Rectal smooth muscle tissue (tissue), 1 donor: ENCODE measurements around the gene CELF4.

ENCODE experiments used
- H3K27ac ChIP-seq: one replicate; pipeline ENCODE4 v1.7.0; 2013; ENCODE audit warnings: low read depth, low read length, inconsistent platforms
- H3K27me3 ChIP-seq: one replicate; pipeline ENCODE4 v1.7.0; 2013; ENCODE audit warnings: low read length; ENCODE audit not compliant: control insufficient read depth, insufficient read depth
- H3K36me3 ChIP-seq: one replicate; pipeline ENCODE4 v1.7.0; 2013; ENCODE audit warnings: low read length; ENCODE audit not compliant: control insufficient read depth, insufficient read depth
- H3K4me1 ChIP-seq: one replicate; pipeline ENCODE4 v1.7.0; 2013; ENCODE audit warnings: low read length; ENCODE audit not compliant: control insufficient read depth, insufficient read depth
- H3K4me3 ChIP-seq: one replicate; pipeline ENCODE4 v1.7.0; 2013; ENCODE audit warnings: low read length
- H3K9ac ChIP-seq: one replicate; pipeline ENCODE4 v1.7.0; 2013; ENCODE audit warnings: low read length

CELF4 gene

DNA sequence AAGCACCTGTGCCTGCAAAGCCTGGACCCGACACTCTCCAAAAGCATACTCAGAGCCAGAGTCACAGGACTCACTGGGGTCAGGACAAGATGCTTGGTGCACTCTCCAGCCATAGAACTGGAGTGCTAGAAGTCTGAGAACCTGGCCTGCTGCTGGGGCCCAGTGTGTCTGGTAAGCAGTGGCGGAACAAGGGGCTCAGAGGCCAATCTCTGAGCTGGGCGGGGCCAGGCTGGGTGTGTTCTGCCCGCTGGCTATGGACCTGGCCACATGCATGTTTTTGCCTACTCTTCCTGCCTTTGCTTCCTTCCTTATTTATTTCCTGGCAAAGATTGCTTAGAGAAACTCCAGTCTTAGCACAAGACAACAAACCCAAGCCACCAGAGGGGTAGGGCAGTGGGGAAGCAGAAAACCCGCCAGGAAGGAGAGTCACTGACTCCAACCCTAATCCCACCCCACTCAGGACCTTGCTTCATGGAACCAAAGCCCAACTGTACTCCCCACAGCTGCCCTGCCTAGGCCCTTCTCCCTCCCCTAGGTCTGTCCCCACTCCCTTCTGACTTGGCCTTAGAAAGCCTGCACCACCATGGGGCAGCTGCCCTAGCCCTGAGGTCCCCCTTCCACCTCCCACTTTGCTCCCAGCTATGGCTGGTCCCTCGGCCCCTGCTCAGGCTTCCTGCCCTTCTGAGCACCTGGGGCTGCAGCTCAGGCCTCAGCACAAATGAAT lies 315.5 kb downstream of the CELF4 start:
- Histone ChIP-seq H3K4me3 (no peak overlapping the region), H3K9ac (no peak overlapping the region), H3K36me3 (no peaks in the 10 kb centered on the region), H3K27ac (no peak overlapping the region), H3K4me1 (no peaks in the 10 kb centered on the region), H3K27me3 (peaks cover 17% of the 10 kb centered on the region)

DNA sequence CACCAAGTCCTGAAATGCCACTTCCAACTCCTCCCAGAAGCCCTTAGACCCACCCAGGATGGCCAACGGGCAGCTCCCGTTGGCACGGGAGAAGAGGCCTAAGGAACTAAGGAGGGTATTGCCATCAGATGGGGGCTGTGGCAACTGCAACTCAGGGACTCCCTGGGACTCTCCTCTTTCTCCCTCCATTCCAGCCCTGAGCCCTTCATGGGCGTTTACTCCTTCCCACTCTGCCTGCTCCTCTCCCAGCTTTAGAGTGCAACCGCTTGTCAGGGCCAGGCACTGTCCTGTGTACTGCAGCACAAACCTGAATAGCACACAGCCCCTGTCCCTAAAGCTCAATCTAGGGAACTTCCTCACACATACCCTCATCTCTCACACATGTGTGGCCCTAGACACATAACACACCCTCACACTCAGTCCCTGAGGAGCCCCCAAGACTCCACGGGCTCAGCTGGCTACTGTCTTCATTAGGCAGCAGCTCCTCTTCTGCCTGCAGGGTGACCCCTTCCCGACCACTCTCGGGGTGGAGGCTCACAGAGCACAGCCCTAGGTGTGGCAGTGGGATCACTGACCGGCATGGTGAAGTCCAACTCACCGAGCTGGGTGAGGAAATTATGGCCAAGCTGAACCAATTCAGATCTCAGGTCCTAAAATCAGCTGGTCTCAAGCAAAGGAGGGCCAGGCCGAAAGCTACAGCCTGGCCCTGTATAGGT lies 316.3 kb downstream of the CELF4 start:
- H3K27ac ChIP-seq = no peak overlapping the region
- H3K9ac ChIP-seq = no peak overlapping the region
- no peaks in the 10 kb centered on the region for H3K4me1 ChIP-seq
- H3K36me3 ChIP-seq = no peaks in the 10 kb centered on the region
- peaks cover 18% of the 10 kb centered on the region for H3K27me3 ChIP-seq
- no peak overlapping the region for H3K4me3 ChIP-seq

DNA sequence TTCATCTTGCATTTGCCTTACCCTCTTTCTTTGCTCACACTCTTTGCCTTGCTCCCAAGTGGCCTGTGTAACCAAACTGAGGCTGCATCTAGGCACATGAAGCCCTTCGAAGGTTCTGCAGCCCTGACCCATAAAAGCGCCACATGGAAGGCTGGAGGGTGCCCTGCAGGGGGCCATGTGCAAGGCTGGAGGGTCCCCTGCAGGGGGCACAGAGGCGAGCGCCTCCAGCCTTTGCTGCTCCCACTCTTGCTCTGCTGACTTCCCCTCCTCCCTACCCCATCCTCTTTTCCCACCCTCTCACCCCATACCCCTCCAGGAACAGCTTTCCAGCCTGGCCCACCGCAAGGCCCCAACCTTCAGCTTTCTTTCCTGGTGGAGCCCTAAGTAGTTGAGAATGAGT lies 317.3 kb downstream of the CELF4 start:
- H3K36me3 ChIP-seq = no peaks in the 10 kb centered on the region
- peaks cover 14% of the 10 kb centered on the region for H3K27me3 ChIP-seq
- no peak overlapping the region for H3K4me3 ChIP-seq
- no peak overlapping the region for H3K9ac ChIP-seq
- no peaks in the 10 kb centered on the region for H3K4me1 ChIP-seq
- no peak overlapping the region for H3K27ac ChIP-seq

DNA sequence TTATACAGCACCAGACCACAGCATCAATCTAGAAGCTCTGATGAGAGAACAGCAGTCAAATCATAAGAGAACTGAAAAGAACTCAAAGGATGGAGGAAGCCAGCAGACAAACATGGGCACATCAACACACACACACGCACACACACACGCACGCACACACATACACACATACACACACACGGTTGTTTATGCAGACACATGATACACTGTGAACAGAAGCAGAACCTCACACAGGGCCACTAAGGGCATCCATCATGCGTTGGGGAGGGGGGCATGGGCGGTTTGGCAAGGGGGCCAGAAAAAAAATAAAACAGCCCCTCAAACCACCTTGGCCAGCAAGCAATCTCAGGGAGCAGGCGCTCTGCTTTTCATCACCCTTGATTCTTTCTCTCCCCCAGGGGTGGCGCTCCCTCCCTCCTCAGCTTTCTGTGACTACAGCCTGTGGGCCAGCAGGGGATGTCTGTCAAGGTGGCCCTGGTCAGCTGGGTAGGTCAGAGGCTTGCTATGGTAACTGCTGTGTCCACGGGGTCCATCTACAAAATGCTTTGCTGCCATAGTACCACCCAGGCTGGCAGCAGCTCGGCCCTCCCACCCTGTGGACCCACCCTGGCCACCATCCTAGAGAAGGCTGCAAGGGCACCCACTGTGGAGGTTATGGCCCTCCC lies 318.0 kb downstream of the CELF4 start:
- peaks cover 8% of the 10 kb centered on the region for H3K27me3 ChIP-seq
- no peak overlapping the region for H3K9ac ChIP-seq
- H3K4me1 ChIP-seq = no peaks in the 10 kb centered on the region
- no peak overlapping the region for H3K27ac ChIP-seq
- no peaks in the 10 kb centered on the region for H3K36me3 ChIP-seq
- H3K4me3 ChIP-seq = no peak overlapping the region

DNA sequence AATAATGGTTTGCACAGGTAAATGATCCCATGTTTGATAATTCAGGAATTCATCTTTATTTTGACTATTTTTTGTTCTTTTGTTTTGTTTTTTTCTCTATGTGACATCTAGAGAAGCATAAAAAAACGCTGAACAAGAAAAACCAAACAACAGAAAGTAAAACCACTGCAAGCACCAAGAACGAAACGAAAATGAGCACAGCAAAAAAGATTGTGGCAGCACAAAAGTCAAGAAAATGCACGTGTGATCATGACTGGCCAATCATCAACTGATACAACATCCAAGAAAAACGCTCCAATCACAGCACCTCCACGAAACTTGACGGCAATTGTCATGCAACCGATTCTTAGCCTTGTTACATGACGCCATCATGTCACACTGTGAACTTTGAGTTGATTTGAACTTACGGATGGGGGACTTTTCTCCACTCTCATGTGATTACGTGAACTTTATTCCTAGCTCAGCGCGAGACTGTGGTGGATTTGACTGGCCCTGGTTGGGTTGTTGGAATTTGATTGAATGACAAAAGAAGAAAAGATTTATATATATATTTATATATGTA lies 318.7 kb downstream of the CELF4 start:
- H3K36me3 ChIP-seq = no peaks in the 10 kb centered on the region
- peaks cover 4% of the 10 kb centered on the region for H3K27me3 ChIP-seq
- no peak overlapping the region for H3K4me3 ChIP-seq
- H3K27ac ChIP-seq = no peak overlapping the region
- H3K4me1 ChIP-seq = no peaks in the 10 kb centered on the region
- H3K9ac ChIP-seq = no peak overlapping the region

DNA sequence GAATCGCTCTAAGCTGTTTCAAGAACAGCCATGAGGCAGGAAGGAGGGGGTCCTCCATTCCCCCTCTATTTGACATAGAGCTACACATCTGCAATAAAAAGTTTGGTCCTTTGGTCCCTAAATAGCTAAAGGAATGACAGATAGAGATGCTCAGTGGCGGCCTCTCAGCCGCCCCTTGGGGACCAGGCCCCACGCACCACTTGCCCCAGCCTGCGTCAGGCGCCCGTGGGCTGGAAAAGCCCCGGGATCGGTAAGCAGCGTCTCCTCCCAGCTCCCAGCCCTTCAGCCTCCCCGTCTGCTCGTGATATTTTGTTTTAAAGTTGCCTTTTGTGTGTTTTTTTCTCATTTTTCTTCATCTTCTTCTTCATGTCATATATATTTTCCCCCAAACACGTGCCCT lies 321.0 kb downstream of the CELF4 start:
- Histone ChIP-seq H3K36me3 (no peaks in the 10 kb centered on the region), H3K27ac (no peak overlapping the region), H3K4me1 (no peaks in the 10 kb centered on the region), H3K27me3 (peaks cover 4% of the 10 kb centered on the region), H3K4me3 (no peak overlapping the region), H3K9ac (no peak overlapping the region)

DNA sequence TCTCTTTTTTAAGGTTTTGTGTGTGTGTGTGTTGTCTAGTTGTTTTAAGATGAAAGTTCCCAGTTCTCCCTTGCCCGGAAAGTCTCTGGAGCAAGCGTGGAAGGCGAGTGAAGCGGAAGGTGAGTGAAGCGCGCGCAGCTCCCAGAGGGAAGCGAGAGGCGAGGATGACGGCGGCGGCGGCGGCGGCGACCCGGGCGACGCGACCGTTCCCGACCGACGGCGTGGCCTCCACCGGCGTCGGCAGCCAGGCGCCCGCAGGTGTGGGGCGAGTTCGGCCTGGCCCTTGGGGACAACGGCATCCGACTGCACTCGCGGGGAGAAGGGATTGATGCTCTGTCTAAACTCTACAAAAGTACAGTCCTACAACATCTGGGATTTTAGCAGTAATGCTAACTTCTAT lies 321.9 kb downstream of the CELF4 start:
- Histone ChIP-seq H3K9ac (no peak overlapping the region), H3K27ac (no peak overlapping the region), H3K4me1 (no peaks in the 10 kb centered on the region), H3K36me3 (no peaks in the 10 kb centered on the region), H3K27me3 (peaks cover 4% of the 10 kb centered on the region), H3K4me3 (no peak overlapping the region)

DNA sequence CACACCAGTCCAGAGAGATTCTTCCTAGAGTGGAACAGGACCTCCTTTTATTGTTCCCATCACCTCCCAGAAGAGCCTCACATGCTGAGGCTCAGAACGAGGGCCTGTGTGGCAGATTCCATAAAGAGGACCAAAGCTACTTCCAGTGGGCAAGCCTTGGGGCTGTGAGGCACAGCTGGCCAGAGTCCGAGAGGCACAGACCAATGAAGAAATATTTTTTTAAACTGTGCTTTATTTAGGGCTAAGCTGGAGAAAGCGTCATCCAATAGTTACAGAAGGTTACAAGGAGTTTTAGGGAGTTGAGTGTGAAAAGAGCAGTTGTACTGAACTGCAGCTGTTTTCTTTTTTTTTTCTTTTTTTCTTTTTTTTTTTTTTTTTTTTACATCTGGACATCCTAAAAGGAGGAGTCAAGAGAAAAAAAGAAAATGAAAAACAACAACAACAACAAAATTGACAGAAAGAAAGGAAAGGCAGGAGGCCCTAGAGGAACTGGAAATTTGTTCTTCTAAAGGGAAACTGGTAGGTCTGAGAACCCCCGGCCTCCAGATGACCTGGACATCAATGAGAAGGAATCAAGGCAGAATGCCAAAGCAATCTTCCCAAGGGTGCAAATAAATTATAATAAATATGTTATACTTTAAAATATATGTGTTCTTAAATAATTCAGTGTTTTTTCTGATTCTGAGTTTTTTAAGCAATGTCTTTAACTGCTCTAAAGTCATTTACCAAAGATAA lies 322.6 kb downstream of the CELF4 start:
- no peak overlapping the region for H3K4me3 ChIP-seq
- no peak overlapping the region for H3K27ac ChIP-seq
- H3K27me3 ChIP-seq = peaks cover 4% of the 10 kb centered on the region
- H3K4me1 ChIP-seq = no peaks in the 10 kb centered on the region
- H3K36me3 ChIP-seq = no peaks in the 10 kb centered on the region
- H3K9ac ChIP-seq = no peak overlapping the region

DNA sequence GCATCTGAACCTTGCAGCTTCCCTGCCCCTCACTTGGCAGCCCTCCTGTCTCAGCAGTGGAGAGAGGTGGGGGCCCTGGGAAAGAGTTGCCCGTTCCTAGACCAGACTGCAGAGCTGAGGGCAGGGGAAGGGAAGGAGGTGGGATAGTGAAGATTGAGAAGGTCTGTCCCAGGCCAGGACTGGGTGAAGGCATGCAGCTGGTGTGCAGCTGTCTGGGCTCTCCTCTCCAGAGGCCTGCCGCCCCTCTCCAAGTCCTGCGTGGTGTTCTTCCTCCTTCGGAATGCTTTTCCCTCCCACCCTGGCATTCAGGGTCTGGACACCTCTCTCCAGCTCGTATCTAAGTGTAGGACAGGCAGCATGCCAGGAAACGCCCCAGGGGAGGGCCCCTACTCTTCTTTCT lies 323.5 kb downstream of the CELF4 start:
- Histone ChIP-seq H3K4me3 (no peak overlapping the region), H3K4me1 (no peaks in the 10 kb centered on the region), H3K36me3 (no peaks in the 10 kb centered on the region), H3K27me3 (peaks cover 4% of the 10 kb centered on the region), H3K27ac (no peak overlapping the region), H3K9ac (no peak overlapping the region)

DNA sequence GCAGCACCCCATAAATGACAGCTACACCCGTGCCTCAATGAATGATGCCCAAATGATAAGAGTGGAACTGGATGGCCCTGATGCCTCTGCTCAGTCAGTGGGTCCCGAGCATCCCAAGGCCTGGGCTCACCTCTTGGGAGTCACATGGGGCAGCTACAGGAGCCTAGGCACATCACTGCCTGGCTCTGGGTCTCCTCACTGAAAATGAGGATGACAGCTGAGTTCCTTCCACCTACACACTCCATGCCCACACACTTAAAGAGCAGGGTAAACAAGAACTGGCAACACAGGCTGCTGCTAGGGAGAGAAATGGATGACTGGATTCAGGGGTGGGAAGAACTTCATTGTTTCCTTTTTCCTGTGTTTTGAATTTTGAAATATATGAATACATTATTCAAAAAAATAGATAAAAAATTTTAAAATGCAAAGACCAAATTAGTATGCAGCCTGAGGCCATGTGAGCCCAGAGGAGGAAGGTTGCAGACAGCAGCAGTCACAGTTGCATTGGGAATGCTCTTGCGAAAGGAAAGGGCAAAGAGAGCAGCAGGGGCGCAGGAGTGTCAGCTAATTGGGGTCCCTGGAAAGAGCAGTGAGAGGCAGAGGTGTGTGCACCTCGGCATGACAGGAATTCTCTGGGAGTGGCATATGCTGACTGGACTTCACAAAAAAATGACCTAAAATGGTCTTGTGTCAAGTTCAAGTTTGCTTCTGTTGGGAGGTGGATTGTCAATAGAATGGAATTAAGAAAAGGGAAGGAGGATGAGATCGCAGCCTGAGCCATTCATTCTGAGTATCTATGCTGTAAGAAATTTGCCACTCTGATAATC lies 327.1 kb downstream of the CELF4 start:
- Histone ChIP-seq H3K36me3 (no peaks in the 10 kb centered on the region), H3K27me3 (no peaks in the 10 kb centered on the region), H3K4me1 (no peaks in the 10 kb centered on the region), H3K27ac (no peak overlapping the region), H3K9ac (no peak overlapping the region), H3K4me3 (no peak overlapping the region)

DNA sequence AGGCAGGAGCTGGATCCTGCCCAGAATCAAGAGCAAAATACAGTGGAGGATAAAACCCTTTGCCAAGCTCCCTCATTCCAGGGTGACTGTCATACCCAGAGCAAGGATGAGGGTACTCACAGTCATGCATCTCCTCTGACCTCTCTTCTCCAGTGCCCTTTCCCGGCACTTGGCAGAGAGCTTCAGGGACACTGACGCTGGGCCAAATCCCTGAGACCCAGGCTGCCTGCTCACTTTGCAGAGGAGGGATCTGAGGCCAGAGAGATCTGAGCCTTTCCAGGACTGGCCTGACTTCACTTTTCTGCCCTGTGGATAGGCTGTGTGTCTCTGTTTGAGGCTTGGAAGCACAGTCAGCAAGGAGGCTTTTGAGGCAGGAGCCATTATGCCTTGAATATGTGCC lies 330.0 kb downstream of the CELF4 start:
- no peak overlapping the region for H3K27ac ChIP-seq
- no peak overlapping the region for H3K4me3 ChIP-seq
- H3K4me1 ChIP-seq = no peaks in the 10 kb centered on the region
- no peaks in the 10 kb centered on the region for H3K36me3 ChIP-seq
- H3K27me3 ChIP-seq = no peaks in the 10 kb centered on the region
- no peak overlapping the region for H3K9ac ChIP-seq
